Umbilical cord (tissue), 2 donors: ENCODE data around the gene WDFY4. TPM values are rescaled to one million over a fixed set of nuclear protein-coding genes. Genes with fewer than 3 reads are reported as not detected.

ENCODE experiments used
- DNase-seq: peaks from one replicate; pipeline ENCODE4 v3.0.0-alpha.2; 2015; ENCODE audit warnings: low spot score
- total RNA-seq: library from RNA; depleted of rRNA; stranded (reverse); fragments of >200 nt; gene quantifications from one replicate; pipeline ENCODE4 v1.2.3, GENCODE V29; 2014; ENCODE audit warnings: low replicate concordance; ENCODE audit not compliant: insufficient read depth

WDFY4 gene
- total RNA-seq, 1 donor from 2014 or later, result 4.6 TPM

- DNase-seq, result no peak
Measured at GRCh38 chr10:48653944-48654698, 30.6 kb upstream of the WDFY4 start.

- peak; percentile 52 for DNase-seq
Measured at GRCh38 chr10:48655411-48656240, 29.0 kb upstream of the WDFY4 start.

- peak; percentile 86 for DNase-seq
Measured at GRCh38 chr10:48656241-48656913, 28.3 kb upstream of the WDFY4 start.

GRCh38 chr10:48656914-48657305 is 27.8 kb upstream of the WDFY4 start:
- DNase-seq, result no peak

- DNase-seq, result no peak
Measured at GRCh38 chr10:48657416-48657815, 27.3 kb upstream of the WDFY4 start.

GRCh38 chr10:48658243-48658974 is 26.3 kb upstream of the WDFY4 start:
- peak; percentile 60 for DNase-seq

- no peak for DNase-seq
Measured at GRCh38 chr10:48658975-48659269, 25.8 kb upstream of the WDFY4 start.

GRCh38 chr10:48659790-48660189 is 24.9 kb upstream of the WDFY4 start:
- DNase-seq, result no peak

GRCh38 chr10:48661441-48661840 is 23.2 kb upstream of the WDFY4 start:
- no peak for DNase-seq

- no peak for DNase-seq
Measured at GRCh38 chr10:48667960-48668590, 16.6 kb upstream of the WDFY4 start.

GRCh38 chr10:48670978-48671913 is 13.4 kb upstream of the WDFY4 start:
- no peak for DNase-seq

- DNase-seq, result no peak
Measured at GRCh38 chr10:48671914-48672595, 12.6 kb upstream of the WDFY4 start.

GRCh38 chr10:48672596-48673265 is 11.9 kb upstream of the WDFY4 start:
- DNase-seq, result no peak

GRCh38 chr10:48677625-48678024 is 7.0 kb upstream of the WDFY4 start:
- DNase-seq, result no peak

GRCh38 chr10:48678041-48678440 is 6.6 kb upstream of the WDFY4 start:
- DNase-seq, result no peak

GRCh38 chr10:48681740-48682139 is 2.9 kb upstream of the WDFY4 start:
- no peak for DNase-seq

- no peak for DNase-seq
Measured at GRCh38 chr10:48682265-48682664, 2.4 kb upstream of the WDFY4 start.

GRCh38 chr10:48683424-48683823 is 1.2 kb upstream of the WDFY4 start:
- DNase-seq, result no peak

- no peak for DNase-seq
Measured at GRCh38 chr10:48683868-48684267, 805 bp upstream of the WDFY4 start.
